ENCODE results near the gene ETV5. TPM values are rescaled to one million over a fixed set of nuclear protein-coding genes. Genes with fewer than 3 reads are reported as not detected.

ETV5 gene
- total and polyA plus RNA-seq, 4 donors, result 3.3 to 14.9 (median 5.5) TPM

DNA sequence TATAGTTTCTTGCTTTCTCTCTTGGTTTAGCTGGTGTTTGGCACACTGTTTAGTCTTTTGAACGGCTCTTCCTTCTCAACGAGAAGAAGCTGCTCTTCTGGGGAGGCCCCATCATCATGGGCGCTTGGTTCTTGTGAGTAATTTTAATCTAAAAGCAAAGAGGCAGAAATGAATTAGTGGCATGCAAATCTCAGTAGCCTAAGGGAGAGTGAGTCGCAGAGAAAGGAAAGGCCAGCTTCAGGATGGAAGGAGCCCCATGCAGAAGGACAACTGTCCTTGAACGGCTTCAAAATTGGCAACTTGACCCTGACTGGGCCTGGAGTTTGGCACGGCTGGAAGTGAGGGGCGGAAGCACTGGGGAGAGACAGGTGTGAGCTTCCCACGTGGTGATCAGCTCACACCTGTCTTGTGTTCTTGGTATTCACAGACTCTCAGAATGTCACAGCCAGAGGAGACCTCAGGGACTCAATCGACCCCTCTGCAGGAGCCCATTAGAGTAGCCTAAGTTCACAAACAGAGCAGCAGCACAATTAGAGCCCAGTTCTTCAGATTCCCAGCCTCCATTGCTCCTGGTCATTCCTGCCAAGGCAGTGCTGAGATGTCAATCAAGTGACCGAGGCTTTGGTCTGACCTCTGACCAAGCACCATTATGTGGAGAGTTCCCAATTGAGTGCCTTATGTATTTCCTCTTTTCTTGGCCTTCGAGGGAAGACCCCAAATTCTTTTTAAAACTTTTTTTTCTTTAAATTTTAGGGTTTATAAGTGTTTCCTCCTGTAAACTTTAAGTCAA is 41.3 kb upstream of the ETV5 start:
- H3K27ac ChIP-seq (ENCODE audit: low read depth in 1 of 2, low read length in 2 of 2), result no peak overlapping the region

More for the DNA sequence above, 41.3 kb upstream of the ETV5 start:
- Histone ChIP-seq H3K4me1 (ENCODE audit: control insufficient read depth in 4 of 4, insufficient read depth in 4 of 4, low read length in 3 of 4) (no peaks in the 10 kb centered on the region), H3K27me3 (ENCODE audit: control insufficient read depth in 4 of 4, insufficient read depth in 4 of 4, low read length in 3 of 4) (no peaks in the 10 kb centered on the region), H3K36me3 (ENCODE audit: control insufficient read depth in 4 of 4, insufficient read depth in 3 of 4, low read depth in 1 of 4, low read length in 3 of 4) (no peaks in the 10 kb centered on the region), H3K9me3 (ENCODE audit: control insufficient read depth in 4 of 4, low read length in 3 of 4) (no peaks in the 10 kb centered on the region), H3K4me3 (ENCODE audit: low read depth in 1 of 3, low read length in 3 of 3) (no peak overlapping the region), H3K9ac (ENCODE audit: low read depth in 1 of 2, low read length in 2 of 2) (no peak overlapping the region)
- 75% methylated on average over 11 of the region's 11 CpGs for WGBS
- TF ChIP-seq REST (IDR thresholded peaks at IDR 0.05), result no peak
- TF ChIP-seq CTCF (IDR thresholded peaks at IDR 0.05; ENCODE audit: low read depth, low read length, missing input control), result no peak
- no peak for TF ChIP-seq HNF4G (IDR thresholded peaks at IDR 0.05)
- no peak for TF ChIP-seq MAX (IDR thresholded peaks at IDR 0.05)
- TF ChIP-seq RAD21 (IDR thresholded peaks at IDR 0.05), result no peak
- no peak for TF ChIP-seq GABPA (IDR thresholded peaks at IDR 0.05 in 1 of 2, conservative IDR thresholded peaks at IDR 0.05 in 1 of 2)
- no peak for TF ChIP-seq FOXA2 (IDR thresholded peaks at IDR 0.05)
- TF ChIP-seq RXRA (IDR thresholded peaks at IDR 0.05), result no peak
- no peak for TF ChIP-seq ATF3 (IDR thresholded peaks at IDR 0.05)
- no peak for TF ChIP-seq TAF1 (conservative IDR thresholded peaks at IDR 0.05)
- DNase-seq (ENCODE audit: low spot score), result no peak
